Astrocyte of the spinal cord (primary cell): Measurements from ENCODE around the gene PDK4.

Source experiments
- DNase-seq: peaks from one replicate; pipeline ENCODE4 v3.0.0; 2011; ENCODE audit warnings: low read depth, low spot score
- H3K4me3 ChIP-seq: 2 replicates; pipeline ENCODE4 v1.5.1; 2011; ENCODE audit warnings: low read depth, mild to moderate bottlenecking, low read length, moderate library complexity
- CTCF ChIP-seq: IDR thresholded peaks from 2 replicates; pipeline ENCODE4 v1.5.1; 2012; ENCODE audit warnings: low read depth, mild to moderate bottlenecking, low read length, inconsistent platforms
- in situ Hi-C: cut with HindIII; loops from 2 replicates; pipeline ENCODE4 v1.10.0; 2017; ENCODE audit warnings: low sequenced_read_pairs

The PDK4 gene

GRCh38 chr7:95546647-95547046 lies 49.7 kb downstream of the PDK4 start:
- in situ Hi-C loops, result no loop called here
- H3K4me3 ChIP-seq, result no peak overlapping the region
- no peak for DNase-seq
- TF ChIP-seq CTCF, result no peak

- no peak for TF ChIP-seq CTCF
- in situ Hi-C loops, result no loop called here
- H3K4me3 ChIP-seq, result no peak overlapping the region
- no peak for DNase-seq
Measured at GRCh38 chr7:95545673-95546072, 50.6 kb downstream of the PDK4 start.

- DNase-seq, result peak; percentile 78
- peak overlapping the region; percentile 30 for H3K4me3 ChIP-seq
- TF ChIP-seq CTCF, result peak; percentile 91
- in situ Hi-C loops, result no loop called here
Measured at GRCh38 chr7:95545007-95545615, 51.2 kb downstream of the PDK4 start.

GRCh38 chr7:95544171-95544570 lies 52.1 kb downstream of the PDK4 start:
- no peak for DNase-seq
- no peak overlapping the region for H3K4me3 ChIP-seq
- in situ Hi-C loops, result no loop called here
- no peak for TF ChIP-seq CTCF

GRCh38 chr7:95543312-95543711 lies 53.0 kb downstream of the PDK4 start:
- no peak for DNase-seq
- in situ Hi-C loops, result no loop called here
- no peak for TF ChIP-seq CTCF
- H3K4me3 ChIP-seq, result no peak overlapping the region

- no peak for TF ChIP-seq CTCF
- H3K4me3 ChIP-seq, result no peak overlapping the region
- no peak for DNase-seq
- in situ Hi-C loops, result no loop called here
Measured at GRCh38 chr7:95540366-95540765, 56.0 kb downstream of the PDK4 start.

- no peak for TF ChIP-seq CTCF
- in situ Hi-C loops, result no loop called here
- DNase-seq, result no peak
- H3K4me3 ChIP-seq, result no peak overlapping the region
Measured at GRCh38 chr7:95539426-95539825, 56.9 kb downstream of the PDK4 start.
